Femur (tissue), 1 donor: Measurements from ENCODE around the gene IGF1R.
"Not testable (repeated sequence)": the region's sequence is repeated elsewhere in the genome, so short reads cannot be mapped to it uniquely, and the experiment has no call there.

Experiments used
- DNase-seq: peaks from one replicate; pipeline ENCODE4 v3.0.0-alpha.2; 2017

IGF1R gene

DNA sequence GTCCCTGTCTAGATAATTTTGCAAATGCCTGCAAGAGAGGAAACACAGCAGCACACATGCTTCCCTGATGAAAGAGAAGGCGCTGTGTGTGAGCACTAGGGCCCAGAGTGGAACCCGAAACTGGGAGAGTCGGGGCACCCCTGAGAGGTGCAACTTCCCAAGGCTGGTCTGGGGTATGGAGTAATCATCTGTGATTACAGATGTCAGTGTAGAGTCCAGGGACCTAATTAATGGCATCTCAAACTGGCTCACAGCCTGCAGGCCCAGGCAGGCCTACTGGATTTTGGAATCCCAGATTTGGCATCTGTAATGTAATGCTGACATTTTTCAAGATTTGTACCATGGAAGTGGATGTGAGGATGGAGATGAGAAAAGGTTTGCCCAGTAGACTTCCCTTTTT lies 329.8 kb downstream of the IGF1R start:
- no peak for DNase-seq

DNA sequence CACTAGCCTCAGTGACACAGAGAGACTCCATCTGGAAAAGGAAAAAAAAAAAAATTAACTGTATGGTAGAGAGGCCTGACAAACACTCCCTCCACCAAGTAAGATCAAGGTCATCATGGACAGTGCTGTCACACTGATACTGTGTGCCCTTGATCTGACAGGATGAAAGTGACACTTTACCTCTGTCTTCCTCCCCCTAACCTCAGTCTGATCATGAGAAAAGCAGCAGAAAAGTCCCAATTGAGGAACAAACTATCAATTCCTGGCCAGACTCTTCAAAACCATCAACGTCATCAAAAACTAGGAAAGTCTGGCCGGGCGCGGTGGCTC lies 332.5 kb downstream of the IGF1R start:
- DNase-seq, result no peak

DNA sequence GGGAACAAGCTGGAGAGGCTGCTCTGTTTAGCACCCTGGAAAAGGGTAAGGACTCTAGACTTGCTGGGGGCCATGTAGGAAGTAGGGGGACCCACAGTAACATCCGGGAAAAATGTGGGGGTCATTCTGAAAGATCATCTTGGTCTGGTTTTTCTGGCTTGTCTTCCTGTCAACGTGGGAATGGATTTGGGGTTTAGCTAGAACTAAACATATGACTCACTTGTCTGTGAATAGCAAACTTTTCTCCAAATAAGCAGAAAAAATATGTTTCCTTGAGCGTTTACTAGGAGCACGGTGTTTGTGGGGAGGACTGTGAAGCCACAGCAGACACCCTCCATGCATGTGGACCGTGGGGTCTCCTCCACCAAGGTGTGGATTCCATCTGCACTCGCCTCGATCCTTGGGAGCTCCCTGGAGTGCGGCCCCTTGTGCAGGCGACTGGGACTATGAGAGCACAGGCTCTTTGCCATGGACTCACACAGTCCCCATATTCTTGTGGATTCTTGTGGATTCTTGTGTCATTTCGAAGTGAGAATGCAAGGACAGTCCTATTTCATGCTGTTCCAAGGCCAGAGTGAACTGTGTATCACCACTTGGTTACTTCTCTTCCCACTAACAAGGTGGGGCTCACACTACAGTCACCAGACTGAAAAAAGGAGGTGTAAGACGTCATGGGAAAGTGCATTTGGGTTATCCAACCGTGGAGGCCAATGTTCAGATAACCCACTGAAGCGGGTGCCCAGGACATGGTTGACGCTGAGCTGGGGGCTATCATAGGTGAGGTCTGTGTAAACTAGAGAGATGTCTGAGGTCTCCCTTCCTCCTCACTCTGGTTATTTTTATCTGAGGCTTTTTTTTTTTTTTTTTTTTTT lies 333.7 kb downstream of the IGF1R start:
- DNase-seq, result no peak

DNA sequence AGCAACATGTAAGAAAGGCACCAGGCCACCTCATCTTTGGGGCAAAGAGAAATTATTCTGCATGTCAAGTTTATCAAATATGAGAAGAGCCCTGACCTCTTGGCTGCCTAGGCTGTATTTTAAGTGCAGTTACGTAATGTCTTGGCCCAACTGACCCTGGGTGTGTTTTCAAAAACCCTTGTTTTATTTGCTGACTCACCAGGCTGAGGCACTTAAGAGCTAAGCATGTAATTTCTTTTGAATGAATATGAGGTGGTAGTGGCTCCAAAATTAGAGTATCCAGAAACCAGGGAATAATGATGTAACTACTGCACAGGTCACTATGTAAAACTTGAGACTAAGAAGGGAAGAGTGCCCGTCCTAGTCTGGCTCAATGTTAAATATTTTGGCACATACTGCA lies 335.0 kb downstream of the IGF1R start:
- DNase-seq, result peak; percentile 68

DNA sequence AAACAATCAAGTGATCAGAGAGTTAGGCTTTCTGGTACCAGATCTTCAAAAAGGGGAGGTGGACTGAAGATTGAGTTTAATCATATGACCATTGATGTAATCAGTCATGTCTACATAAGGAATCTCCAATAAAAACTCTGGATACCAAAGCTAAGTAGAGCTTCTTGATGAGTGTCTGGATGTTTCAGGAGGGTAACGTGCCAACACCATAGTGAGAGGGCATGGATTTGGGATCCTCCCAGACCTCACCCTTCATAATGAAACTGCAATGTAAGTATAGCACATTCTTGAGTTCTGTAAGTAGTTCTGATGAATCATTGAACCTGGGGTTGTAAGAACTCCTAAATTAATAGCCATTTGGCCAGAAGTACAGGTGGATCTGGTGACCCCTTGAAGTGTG lies 337.9 kb downstream of the IGF1R start:
- no peak for DNase-seq

DNA sequence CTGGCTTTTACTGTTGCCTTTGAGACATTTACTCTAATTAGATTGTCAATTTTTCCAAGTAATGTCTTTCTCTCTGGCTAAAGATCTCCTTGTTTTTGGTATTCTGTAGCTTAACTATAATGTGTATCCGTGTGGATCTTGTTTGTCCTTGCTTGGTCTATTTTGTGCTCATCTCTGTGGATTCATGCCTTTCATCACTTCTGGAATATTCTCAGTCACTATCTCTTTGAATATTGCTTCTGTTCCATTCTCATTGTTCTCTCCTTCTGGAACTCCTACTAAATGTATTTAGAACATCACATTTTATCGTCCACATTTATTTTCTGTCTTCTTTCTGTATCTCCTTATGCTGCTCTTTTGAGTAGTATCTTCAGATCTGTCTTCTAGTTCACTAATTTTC lies 346.6 kb downstream of the IGF1R start:
- no peak for DNase-seq

DNA sequence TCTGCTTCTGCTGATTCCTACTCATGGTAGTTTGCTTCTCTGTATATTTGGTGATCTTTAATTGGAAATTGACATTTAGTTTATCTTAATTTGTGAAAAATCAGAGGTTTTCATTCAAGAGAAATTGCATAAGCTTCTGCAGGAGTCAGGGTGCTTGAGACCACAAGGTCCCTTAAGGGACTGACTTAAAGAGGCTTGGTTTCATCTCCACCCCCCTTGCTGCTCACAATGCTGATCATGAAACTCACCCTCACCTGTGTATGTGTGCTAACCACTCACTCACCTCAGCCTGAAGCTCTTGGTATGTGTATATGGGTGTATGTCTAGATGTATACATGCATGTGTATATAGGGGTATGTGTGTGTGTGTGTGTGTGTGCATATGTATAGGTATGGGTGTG lies 347.8 kb downstream of the IGF1R start:
- DNase-seq, result no peak

DNA sequence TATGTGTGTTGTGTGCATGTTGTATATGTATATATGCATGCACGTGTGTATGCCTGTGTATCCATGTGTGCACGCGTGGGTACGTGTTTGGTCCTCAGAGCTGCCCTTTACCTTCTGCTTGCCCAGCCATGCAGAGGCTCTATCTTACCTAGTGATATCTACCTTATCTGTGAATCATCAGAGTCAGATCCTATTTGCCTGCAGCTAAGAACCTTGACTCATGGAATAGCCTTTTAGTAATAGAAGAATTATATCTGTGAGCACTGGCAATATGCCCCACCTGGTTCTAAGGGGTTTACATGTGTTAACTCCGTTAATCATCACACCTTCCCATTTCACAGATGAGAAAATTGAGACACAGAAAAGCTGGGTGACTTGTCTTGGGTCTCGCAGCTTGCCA lies 348.3 kb downstream of the IGF1R start:
- no peak for DNase-seq

DNA sequence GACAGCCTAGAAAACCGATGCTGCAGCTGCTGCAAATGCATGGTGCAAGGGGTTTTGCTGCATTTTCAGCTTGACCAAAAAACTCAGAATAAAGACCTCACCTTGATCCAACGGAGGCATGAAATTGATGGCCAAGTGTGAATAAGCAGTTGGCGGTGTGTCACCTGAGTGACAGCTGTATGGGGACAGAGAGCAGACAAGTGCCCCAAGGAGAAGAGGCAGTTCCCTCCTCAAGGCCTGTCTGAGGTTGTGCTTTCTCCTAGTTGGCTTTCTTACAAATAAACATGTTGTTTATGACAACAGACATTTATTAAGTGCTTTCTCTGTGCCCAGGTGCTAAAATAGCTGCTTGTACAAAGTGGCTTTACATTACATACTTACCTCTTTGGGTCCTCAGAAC lies 349.0 kb downstream of the IGF1R start:
- no peak for DNase-seq

DNA sequence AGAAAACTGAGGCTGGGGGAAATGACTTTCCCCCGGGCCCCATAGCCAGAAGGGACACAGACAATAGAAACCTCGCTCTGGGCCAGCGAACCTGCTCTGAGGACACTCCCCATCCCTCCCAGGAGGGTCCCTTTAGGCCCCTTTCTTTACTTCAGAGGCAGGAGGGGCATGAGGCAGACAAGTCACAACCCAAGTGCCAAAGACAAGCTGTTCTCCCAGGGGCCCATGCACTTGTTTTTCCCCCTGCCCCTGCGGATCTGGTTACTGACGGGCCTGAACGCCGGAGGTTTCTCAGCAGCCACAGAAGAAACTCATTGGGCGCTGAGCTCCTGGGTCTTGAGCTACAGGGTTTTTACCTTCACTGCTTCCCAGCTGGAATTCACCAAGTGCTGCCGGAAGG lies 349.4 kb downstream of the IGF1R start:
- DNase-seq, result no peak

DNA sequence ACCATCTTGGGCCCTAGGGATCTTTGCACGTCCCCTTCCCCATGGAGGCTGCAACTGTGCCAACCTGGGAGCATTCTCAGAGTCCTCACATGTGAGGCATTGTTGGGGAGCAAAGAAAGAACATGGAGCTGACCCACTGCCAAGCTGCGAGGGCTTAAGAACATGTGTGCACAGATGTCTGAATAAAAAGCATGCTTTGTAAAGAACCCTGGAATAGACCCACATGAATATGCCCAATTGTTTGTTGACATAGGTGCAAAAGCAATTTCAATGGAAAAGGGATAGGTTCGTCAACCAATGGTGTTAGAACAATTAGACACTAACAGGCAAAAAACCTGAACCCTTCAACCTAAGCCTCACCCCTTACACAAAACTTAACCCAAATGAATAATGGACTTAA lies 349.9 kb downstream of the IGF1R start:
- no peak for DNase-seq

DNA sequence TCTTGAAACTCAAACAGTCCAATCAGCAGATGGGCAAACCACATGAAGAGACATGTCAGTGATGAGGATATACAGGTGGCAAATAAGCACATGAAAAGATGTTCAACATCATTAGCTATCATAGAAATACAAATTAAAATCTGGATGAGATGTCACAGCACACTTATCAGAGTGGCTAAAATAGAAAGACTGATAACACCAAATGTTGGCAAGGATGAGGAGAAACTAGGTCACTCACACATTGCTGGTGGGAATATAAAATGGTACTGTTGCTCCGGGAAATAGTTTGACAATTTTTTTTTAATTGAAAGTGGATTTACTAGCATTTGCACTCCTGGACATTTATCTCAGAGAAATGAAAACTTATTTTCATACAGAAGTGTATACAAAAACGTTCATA lies 350.9 kb downstream of the IGF1R start:
- no peak for DNase-seq

DNA sequence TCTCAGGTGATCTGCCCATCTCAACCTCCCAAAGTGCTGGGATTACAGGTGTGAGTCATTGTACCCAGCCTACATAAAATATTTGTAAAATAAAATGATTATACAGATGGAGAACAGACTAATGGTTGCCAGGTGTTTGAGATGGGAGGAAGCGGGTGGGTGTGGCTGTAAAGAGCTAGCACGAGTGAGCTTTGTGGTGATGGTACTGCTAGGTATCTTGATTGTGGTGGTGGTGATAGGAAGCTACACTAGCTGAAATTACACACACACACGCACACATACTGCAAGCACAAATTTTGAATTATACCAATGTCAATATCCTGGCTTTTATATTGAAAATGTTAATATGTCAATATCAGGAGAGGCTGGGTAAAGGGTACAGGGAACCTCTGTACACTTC lies 353.9 kb downstream of the IGF1R start:
- no peak for DNase-seq

DNA sequence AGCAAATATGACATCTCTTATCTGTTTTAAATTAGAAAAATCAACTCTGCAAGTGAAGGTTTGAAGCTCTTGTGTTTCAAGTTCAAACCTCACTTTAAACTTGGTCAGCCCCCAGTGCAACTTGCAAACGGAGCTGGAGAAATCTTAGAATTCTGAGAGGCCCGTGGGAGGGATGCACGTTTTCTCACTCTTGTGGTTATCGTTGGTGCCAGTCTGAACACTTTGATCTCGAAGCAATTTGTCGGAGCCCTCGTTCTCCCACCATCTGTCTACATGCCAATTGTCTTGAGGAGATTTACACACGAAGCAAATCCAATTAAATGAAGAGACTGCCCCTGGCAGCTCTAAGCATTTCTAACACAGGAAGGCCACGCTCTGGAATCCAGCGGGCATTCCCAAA lies 355.0 kb downstream of the IGF1R start:
- DNase-seq, result not testable (repeated sequence)

DNA sequence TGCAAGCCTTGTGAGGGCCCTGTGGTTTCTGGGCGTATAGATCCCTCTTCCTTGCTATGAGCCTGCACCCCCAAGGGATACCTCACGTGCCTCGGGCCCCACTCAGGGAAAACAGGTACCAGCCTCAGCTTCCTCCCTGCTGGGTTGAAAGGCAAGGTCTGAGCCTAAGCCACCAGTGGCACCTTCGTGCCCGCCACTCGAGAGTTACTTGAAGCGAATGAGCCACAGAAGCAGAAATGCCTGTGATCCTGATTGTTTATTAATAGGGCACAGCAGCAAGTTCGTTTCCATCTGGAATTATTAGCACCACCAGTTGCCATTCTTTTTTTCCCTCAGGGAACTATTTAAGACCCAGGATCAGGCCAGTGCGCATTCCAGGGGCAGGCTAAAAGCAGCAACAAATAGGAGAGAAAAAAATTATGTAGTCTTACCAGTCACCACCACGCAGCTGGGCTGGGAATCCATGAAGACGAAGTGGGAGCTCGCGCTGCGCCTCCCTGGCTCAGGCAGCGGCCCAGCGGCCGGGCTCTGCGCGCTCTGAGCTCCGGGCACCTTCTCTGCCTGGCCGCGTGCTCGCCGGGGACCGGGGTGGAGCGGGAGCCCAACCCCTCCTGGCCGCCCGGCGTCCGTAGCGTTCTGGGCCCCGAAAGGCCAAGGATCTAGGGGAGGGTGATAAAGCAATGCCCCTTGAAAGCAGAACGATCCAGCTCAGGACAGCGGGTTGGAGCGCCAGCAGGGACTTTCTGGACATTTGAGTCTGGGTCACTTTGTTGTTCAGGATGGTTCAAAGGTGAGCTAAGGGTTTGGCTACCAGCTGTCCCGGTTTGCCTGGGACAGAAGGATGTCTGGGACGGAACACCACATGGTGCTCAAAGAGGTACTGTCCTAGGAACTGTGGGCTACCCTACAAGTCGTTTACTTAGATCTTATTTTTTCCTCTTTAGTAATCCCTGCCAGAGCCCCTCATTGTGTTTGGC lies 356.9 kb downstream of the IGF1R start:
- not testable (repeated sequence) for DNase-seq

DNA sequence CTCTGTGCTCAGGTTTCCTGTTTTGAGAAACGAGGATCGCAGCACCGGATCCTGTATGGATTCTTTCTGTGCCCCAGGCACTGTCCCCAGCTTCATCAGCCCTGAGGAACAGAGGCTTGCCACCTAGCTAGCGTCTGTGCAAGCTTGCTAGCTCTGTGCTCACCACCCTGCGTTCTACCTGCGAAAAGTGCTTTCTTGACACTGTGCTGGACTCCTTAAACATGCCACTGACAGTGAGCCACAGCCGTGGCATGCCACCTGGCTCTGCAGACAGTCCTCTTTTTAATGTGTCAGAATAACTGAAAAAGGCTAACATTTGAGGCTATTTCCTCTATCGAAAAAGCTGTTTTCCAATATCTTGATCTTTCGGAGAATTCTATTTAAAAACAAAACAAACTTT lies 357.8 kb downstream of the IGF1R start:
- DNase-seq, result no peak

DNA sequence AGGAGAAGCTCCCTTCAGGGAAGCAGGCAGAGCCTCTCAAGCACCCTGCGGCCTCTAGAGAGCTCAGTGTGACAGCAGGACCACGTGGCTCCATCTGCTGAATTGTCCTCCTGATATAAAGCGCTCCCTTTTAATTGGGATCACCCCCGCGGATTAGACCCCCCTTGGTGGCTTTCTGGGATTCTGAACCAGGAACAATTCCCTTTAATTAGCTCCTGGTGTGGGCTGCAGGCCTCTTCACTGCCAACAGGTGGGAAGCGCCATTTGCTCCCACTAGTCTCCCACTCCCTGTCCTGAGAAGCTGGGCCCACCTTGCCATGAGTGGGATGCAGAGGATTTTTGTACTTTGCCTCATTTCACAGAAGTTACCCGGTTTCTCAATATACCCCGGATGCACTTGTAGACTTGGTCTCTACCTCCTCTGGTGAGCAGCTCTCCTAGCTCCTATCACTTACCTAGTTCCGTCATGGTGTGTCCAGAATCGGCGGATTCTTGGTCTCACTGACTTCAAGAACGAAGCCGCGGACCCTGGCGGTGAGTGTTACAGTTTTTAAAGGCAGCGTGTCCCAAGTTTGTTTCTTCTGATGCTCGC lies 358.7 kb downstream of the IGF1R start:
- no peak for DNase-seq

DNA sequence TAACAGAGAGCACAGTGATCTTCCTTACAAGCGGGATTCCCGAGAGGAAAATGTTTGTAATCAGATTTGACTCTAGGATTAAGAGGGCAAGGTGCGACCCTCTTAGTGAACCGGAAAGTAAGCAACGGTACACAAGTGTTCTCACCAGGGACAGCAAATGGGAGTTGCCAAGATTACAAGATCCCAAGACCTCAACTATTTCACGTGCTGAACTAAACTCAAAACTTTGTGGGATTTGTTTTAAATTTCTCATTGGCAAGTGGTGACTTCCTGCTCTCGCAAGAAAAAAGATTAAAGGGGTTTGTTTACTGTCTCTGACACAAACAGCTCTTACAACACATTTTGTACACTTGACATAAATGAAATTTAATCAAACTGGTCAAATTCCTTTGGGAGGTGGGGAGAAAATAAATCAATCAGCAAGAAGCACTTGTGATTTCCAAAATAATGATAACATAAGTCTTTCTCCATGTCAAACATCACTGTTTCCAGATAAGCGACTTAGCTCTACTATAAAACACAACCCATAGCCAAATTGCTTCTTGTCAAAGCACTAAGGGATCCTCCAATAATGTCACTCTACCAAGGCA lies 361.5 kb downstream of the IGF1R start:
- no peak for DNase-seq

DNA sequence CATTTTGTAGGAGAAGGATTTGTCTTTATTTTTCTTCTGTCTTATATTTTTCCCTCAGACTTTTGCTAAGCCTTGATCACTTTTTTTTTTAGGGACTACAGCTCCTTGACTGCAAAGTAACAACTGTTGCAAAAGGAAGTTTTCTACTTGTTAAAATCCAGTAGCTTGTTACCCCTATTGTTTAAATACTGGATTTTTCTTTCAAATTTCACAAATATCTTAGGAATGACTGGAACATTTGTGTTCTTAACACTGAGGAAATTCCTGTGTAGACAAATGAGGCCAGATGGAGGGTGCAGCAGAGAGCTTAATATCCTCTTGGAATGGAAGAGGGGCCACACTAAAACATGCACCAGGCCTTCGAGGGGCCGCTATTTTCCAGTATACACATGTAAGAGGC lies 362.4 kb downstream of the IGF1R start:
- DNase-seq, result no peak
